ENCODE results near the gene ZCCHC10. TPM values are rescaled to one million over a fixed set of nuclear protein-coding genes. Genes with fewer than 3 reads are reported as not detected.
"Not testable (repeated sequence)": the region's sequence is repeated elsewhere in the genome, so short reads cannot be mapped to it uniquely, and the experiment has no call there.

ZCCHC10 gene
- total RNA-seq, 1 donor from 2014 or later, result 19.8 TPM

DNA sequence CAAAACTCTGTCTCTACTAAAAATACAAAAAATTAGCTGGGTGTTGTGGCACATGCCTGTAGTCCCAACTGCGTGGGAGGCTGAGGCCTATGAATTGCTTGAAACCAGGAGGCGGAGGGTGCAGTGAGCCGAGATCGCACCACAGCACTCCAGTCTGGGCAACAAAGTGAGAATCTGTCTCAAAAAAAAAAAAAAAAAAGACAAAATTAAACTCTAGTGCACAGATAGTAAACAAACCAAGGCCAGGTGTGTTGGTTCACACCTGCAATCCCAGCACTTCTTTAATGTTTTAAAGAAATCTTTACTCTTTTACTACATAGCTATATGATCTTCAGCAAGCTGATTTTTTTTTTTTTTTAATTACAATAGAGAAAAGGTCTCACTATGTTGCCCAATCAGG, 8.4 kb downstream of the ZCCHC10 start:
- no peak overlapping the region for H3K4me3 ChIP-seq (ENCODE audit: low read depth, low read length)
- DNase-seq (ENCODE audit: low read depth), result no peak
- no peaks in the 10 kb centered on the region for H3K27me3 ChIP-seq (ENCODE audit: control insufficient read depth, insufficient read depth, low read length)
- H3K36me3 ChIP-seq (ENCODE audit: control insufficient read depth, insufficient read depth, low read length), result peaks cover 2% of the 10 kb centered on the region
- TF ChIP-seq, protein P1, sequence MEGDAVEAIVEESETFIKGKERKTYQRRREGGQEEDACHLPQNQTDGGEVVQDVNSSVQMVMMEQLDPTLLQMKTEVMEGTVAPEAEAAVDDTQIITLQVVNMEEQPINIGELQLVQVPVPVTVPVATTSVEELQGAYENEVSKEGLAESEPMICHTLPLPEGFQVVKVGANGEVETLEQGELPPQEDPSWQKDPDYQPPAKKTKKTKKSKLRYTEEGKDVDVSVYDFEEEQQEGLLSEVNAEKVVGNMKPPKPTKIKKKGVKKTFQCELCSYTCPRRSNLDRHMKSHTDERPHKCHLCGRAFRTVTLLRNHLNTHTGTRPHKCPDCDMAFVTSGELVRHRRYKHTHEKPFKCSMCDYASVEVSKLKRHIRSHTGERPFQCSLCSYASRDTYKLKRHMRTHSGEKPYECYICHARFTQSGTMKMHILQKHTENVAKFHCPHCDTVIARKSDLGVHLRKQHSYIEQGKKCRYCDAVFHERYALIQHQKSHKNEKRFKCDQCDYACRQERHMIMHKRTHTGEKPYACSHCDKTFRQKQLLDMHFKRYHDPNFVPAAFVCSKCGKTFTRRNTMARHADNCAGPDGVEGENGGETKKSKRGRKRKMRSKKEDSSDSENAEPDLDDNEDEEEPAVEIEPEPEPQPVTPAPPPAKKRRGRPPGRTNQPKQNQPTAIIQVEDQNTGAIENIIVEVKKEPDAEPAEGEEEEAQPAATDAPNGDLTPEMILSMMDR (IDR thresholded peaks at IDR 0.05; ENCODE audit: insufficient read depth, low read length, poor library complexity, severe bottlenecking), result no peak

DNA sequence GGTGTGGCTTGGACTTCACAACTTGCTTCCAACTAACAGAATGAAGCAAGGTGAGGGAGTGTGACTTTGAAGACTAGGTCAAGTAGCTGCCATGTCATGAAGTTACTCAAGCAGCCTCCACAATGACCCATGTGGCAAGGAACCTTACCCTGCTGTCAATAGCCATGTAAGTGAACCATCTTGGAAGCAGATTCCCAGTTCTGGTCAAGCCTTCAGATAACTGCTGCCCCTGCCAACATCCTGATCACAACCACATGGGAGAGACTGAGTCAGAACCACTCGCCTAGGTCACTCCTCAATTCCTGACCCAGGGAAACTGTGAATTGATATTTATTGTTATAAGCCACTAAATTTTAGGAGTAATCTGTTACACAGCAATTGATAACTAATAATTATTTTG, 10.9 kb downstream of the ZCCHC10 start:
- Histone ChIP-seq H3K36me3 (ENCODE audit: control insufficient read depth, insufficient read depth, low read length) (peaks cover 2% of the 10 kb centered on the region), H3K27me3 (ENCODE audit: control insufficient read depth, insufficient read depth, low read length) (no peaks in the 10 kb centered on the region), H3K4me3 (ENCODE audit: low read depth, low read length) (no peak overlapping the region)
- TF ChIP-seq, protein P1 (IDR thresholded peaks at IDR 0.05; ENCODE audit: insufficient read depth, low read length, poor library complexity, severe bottlenecking), result no peak
- DNase-seq (ENCODE audit: low read depth), result no peak

DNA sequence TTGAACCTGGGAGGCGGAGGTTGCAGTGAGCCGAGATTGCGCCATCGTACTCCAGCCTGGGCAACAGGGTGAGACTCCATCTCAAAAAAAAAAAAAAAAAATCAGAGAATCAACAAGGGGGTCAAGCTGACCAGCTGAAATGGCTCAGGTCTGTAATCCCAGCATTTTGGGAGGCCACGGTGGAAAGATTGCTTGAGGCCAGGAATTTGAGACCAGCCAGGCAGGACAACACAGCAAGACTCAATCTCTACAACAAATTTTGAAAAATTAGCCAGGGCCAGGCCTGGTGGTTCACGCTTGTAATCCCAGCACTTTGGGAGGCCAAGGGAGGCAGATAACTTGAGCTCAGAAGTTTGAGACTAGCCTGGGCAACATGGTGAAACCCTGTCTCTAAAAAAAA, 17.9 kb downstream of the ZCCHC10 start:
- H3K4me3 ChIP-seq (ENCODE audit: low read depth, low read length); DNase-seq (ENCODE audit: low read depth); H3K27me3 ChIP-seq (ENCODE audit: control insufficient read depth, insufficient read depth, low read length); H3K36me3 ChIP-seq (ENCODE audit: control insufficient read depth, insufficient read depth, low read length): not testable (repeated sequence)

DNA sequence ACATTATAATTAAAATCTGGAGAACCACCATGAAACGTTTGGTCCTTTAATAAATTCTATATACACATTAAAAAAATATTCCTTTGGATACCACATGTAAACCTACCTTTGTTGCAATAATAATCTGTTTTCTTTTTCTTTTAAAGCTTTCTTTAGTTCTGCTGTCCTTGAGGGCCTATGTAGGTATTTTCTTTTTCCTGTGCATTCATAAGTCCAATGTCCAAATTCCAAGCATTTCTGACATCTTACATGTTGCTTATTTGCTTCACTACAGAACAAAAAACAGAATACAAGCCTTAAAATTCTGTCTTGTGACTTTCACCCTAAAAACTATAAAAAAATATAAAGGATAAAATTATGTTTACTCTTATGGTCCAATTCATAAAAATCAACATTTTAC, 19.7 kb downstream of the ZCCHC10 start:
- no peak overlapping the region for H3K4me3 ChIP-seq (ENCODE audit: low read depth, low read length)
- H3K27me3 ChIP-seq (ENCODE audit: control insufficient read depth, insufficient read depth, low read length), result no peaks in the 10 kb centered on the region
- H3K36me3 ChIP-seq (ENCODE audit: control insufficient read depth, insufficient read depth, low read length), result no peaks in the 10 kb centered on the region
- DNase-seq (ENCODE audit: low read depth), result no peak
- TF ChIP-seq, protein P1 (IDR thresholded peaks at IDR 0.05; ENCODE audit: insufficient read depth, low read length, poor library complexity, severe bottlenecking), result no peak

DNA sequence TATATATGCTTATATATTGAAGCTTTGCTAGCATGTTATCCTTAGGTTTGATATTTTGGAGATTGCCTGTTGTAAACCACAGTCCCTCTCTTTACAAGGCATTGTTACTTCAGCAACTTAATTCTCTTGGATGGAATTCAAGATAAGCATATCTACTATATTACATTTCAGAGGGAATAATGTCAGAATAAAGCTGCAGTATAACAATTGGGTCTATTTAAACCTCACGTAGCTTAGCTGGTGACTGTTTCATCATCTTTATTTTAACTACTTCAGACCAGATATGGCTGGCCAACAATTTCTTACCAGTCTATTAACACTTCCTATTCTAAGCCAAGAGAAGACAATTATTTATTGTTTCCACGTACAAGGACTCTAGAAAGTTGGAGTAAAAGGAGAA, 27.1 kb downstream of the ZCCHC10 start:
- Histone ChIP-seq H3K4me3 (ENCODE audit: low read depth, low read length) (no peak overlapping the region), H3K36me3 (ENCODE audit: control insufficient read depth, insufficient read depth, low read length) (no peaks in the 10 kb centered on the region), H3K27me3 (ENCODE audit: control insufficient read depth, insufficient read depth, low read length) (no peaks in the 10 kb centered on the region)
- no peak for DNase-seq (ENCODE audit: low read depth)
- TF ChIP-seq, protein P1 (IDR thresholded peaks at IDR 0.05; ENCODE audit: insufficient read depth, low read length, poor library complexity, severe bottlenecking), result no peak

DNA sequence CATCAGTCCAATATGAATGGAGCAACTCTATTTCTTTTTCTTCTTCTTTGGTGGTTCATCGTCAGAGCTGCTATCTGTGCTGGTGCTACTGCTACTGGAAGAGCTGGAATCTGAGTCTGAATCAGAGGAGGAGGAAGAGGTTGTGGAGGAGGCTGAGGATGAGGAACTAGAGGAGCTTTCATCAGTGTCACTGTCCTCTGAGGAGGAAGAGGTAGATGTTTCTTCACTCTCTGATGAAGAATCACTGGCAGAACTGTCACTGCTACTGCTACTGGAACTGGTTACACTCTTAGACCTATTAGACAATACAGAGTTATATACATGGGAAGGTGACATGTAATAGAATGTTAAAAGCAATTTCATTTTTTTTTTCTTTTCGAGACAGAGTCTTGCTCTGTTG, 27.8 kb downstream of the ZCCHC10 start:
- H3K27me3 ChIP-seq (ENCODE audit: control insufficient read depth, insufficient read depth, low read length), result no peaks in the 10 kb centered on the region
- no peaks in the 10 kb centered on the region for H3K36me3 ChIP-seq (ENCODE audit: control insufficient read depth, insufficient read depth, low read length)
- TF ChIP-seq, protein P1 (IDR thresholded peaks at IDR 0.05; ENCODE audit: insufficient read depth, low read length, poor library complexity, severe bottlenecking), result no peak

More for the DNA sequence above, 27.8 kb downstream of the ZCCHC10 start:
- H3K4me3 ChIP-seq (ENCODE audit: low read depth, low read length), result no peak overlapping the region
- DNase-seq (ENCODE audit: low read depth), result no peak
